Keratinocyte (primary cell): Measurements from ENCODE around the gene COL13A1.

Experiments used
- CTCF ChIP-seq, 3 experiments: IDR thresholded peaks in 1 of 3; conservative IDR thresholded peaks in 1 of 3; optimal IDR thresholded peaks in 1 of 3; 2 replicates in 2 of 3; 3 replicates in 1 of 3; pipeline versions ENCODE3 to v1.5.1; 2011; ENCODE audit warnings: low read length in 3 of 3, mild to moderate bottlenecking in 3 of 3, moderate library complexity in 2 of 3, control low read depth in 1 of 3, inconsistent platforms in 1 of 3; ENCODE audit not compliant: insufficient read depth in 2 of 3; ENCODE audit errors: extremely low read depth in 1 of 3
- EZH2 ChIP-seq: IDR thresholded peaks from one replicate; pipeline ENCODE4 v1.6.1; 2012; ENCODE audit warnings: inconsistent platforms, mild to moderate bottlenecking, low read length, moderate library complexity

- no peak for TF ChIP-seq CTCF (optimal IDR thresholded peaks at IDR 0.05 in 1 of 3, IDR thresholded peaks at IDR 0.05 in 1 of 3, conservative IDR thresholded peaks at IDR 0.05 in 1 of 3; ENCODE audit: extremely low read depth in 1 of 3, insufficient read depth in 2 of 3, low read length in 3 of 3)
- TF ChIP-seq EZH2, result no peak
These were observed 164.4 kb downstream of the COL13A1 start for GRCh38 chr10:69965919-69966662.
